Liver (tissue), 9 donors: ENCODE data around the gene LSM7. TPM values are rescaled to one million over a fixed set of nuclear protein-coding genes. Genes with fewer than 3 reads are reported as not detected.

Experiments used
- DNase-seq: peaks from one replicate; pipeline ENCODE4 v3.0.0-alpha.2; 2017; ENCODE audit warnings: low spot score
- H3K27ac ChIP-seq, 2 donors: one replicate each; pipeline ENCODE4 v1.7.0; 2013; ENCODE audit warnings: inconsistent platforms in 2 of 2, low read length in 2 of 2, control low read depth in 1 of 2, low read depth in 1 of 2, mild to moderate bottlenecking in 1 of 2
- H3K27me3 ChIP-seq, 4 donors: one replicate each; pipeline versions ENCODE4 v1.6.1 to v1.7.0; 2013; ENCODE audit warnings: low read length in 3 of 4, inconsistent platforms in 1 of 4, mild to moderate bottlenecking in 1 of 4, moderate library complexity in 1 of 4; ENCODE audit not compliant: control insufficient read depth in 4 of 4, insufficient read depth in 4 of 4
- H3K36me3 ChIP-seq, 4 donors: one replicate each; pipeline versions ENCODE4 v1.6.1 to v1.7.0; 2013; ENCODE audit warnings: low read length in 3 of 4, mild to moderate bottlenecking in 3 of 4, low read depth in 1 of 4, moderate library complexity in 1 of 4; ENCODE audit not compliant: control insufficient read depth in 4 of 4, insufficient read depth in 3 of 4
- H3K4me1 ChIP-seq, 4 donors: one replicate each; pipeline versions ENCODE4 v1.6.1 to v1.7.0; 2013; ENCODE audit warnings: low read length in 3 of 4, mild to moderate bottlenecking in 3 of 4, moderate library complexity in 1 of 4; ENCODE audit not compliant: control insufficient read depth in 4 of 4, insufficient read depth in 4 of 4
- H3K4me3 ChIP-seq, 3 donors: one replicate each; pipeline versions ENCODE4 v1.6.1 to v1.7.0; 2013; ENCODE audit warnings: low read length in 3 of 3, control low read depth in 1 of 3, low read depth in 1 of 3, mild to moderate bottlenecking in 1 of 3
- H3K9ac ChIP-seq, 2 donors: one replicate each; pipeline ENCODE4 v1.7.0; 2013; ENCODE audit warnings: low read length in 2 of 2, mild to moderate bottlenecking in 2 of 2, moderate library complexity in 2 of 2, control low read depth in 1 of 2, low read depth in 1 of 2
- H3K9me3 ChIP-seq, 4 donors: one replicate each; pipeline versions ENCODE4 v1.6.1 to v1.7.0; 2013; ENCODE audit warnings: low read length in 3 of 4; ENCODE audit not compliant: control insufficient read depth in 4 of 4
- EGR1 ChIP-seq, 2 donors: IDR thresholded peaks; 2 replicates each; pipeline ENCODE4 v1.6.1; 2016 to 2018; ENCODE audit warnings: antibody characterized with exemption in 2 of 2, low read depth in 2 of 2
- FOXA2 ChIP-seq: IDR thresholded peaks from 2 replicates; pipeline ENCODE4 v1.6.1; 2016; ENCODE audit warnings: antibody characterized with exemption
- GABPA ChIP-seq, 2 donors: IDR thresholded peaks in 1 of 2; conservative IDR thresholded peaks in 1 of 2; 2 replicates each; pipeline ENCODE4 v1.6.1; 2016; ENCODE audit warnings: antibody characterized with exemption in 2 of 2, mild to moderate bottlenecking in 1 of 2, moderate library complexity in 1 of 2
- HNF4A ChIP-seq, 2 donors: conservative IDR thresholded peaks; 2 replicates each; pipeline ENCODE4 v1.6.1; 2016; ENCODE audit warnings: antibody characterized with exemption in 2 of 2, mild to moderate bottlenecking in 2 of 2
- HNF4G ChIP-seq: IDR thresholded peaks from 2 replicates; pipeline ENCODE4 v1.6.1; 2016; ENCODE audit warnings: antibody characterized with exemption
- JUND ChIP-seq, 2 donors: IDR thresholded peaks; 2 replicates each; pipeline ENCODE4 v1.6.1; 2016; ENCODE audit warnings: antibody characterized with exemption in 2 of 2
- NR2F2 ChIP-seq: IDR thresholded peaks from 2 replicates; pipeline ENCODE4 v1.6.1; 2016; ENCODE audit warnings: antibody characterized with exemption
- RXRA ChIP-seq, 2 donors: IDR thresholded peaks; 2 replicates each; pipeline ENCODE4 v1.6.1; 2017 to 2018; ENCODE audit warnings: antibody characterized with exemption in 2 of 2, mild to moderate bottlenecking in 1 of 2
- SP1 ChIP-seq: IDR thresholded peaks from 2 replicates; pipeline ENCODE4 v1.6.1; 2018; ENCODE audit warnings: antibody characterized with exemption, mild to moderate bottlenecking
- TAF1 ChIP-seq: conservative IDR thresholded peaks from 2 replicates; pipeline ENCODE4 v1.6.1; 2016; ENCODE audit warnings: antibody characterized with exemption, mild to moderate bottlenecking
- YY1 ChIP-seq: IDR thresholded peaks from 2 replicates; pipeline ENCODE4 v1.6.1; 2016; ENCODE audit warnings: antibody characterized with exemption, mild to moderate bottlenecking
- whole genome bisulfite sequencing: extraction: QIAGEN DNeasy Blood & Tissue Kit; methylation state at CpG from one replicate; pipeline ENCODE4 v1.1.7; 2013; 5-methylcytosine and 5-hydroxymethylcytosine counted together
- polyA plus RNA-seq, 2 donors: library from polyadenylated mRNA; stranded (reverse) in 1 of 2; unstranded in 1 of 2; fragments of 200-250 nt in 1 of 2; fragments of >200 nt in 1 of 2; fragmentation: Nextera tagmentation in 1 of 2; extraction: Ambion mirVana in 1 of 2; gene quantifications; one replicate each; pipeline versions ENCODE4 v1.2.1 to v1.2.3, GENCODE V29; 2013 to 2015
- total RNA-seq, 2 donors: library from RNA; depleted of rRNA; stranded (reverse); fragments of >200 nt; gene quantifications; one replicate each; pipeline ENCODE4 v1.2.3, GENCODE V29; 2014
- TF ChIP-seq, protein P1 (sequence below): IDR thresholded peaks from 2 replicates; pipeline ENCODE4 v1.6.1; 2016; ENCODE audit warnings: antibody characterized with exemption, mild to moderate bottlenecking
- TF ChIP-seq, protein P2 (sequence below): IDR thresholded peaks from 2 replicates; pipeline ENCODE4 v1.6.1; 2016; ENCODE audit warnings: antibody characterized with exemption
- TF ChIP-seq, protein P3 (sequence below): IDR thresholded peaks from 2 replicates; pipeline ENCODE4 v1.6.1; 2016; ENCODE audit warnings: antibody characterized with exemption
- TF ChIP-seq, protein P4 (sequence below): IDR thresholded peaks from 2 replicates; pipeline ENCODE4 v1.6.1; 2016; ENCODE audit warnings: antibody characterized with exemption
- donor health status: healthy.
- donor health status: healthy.
- donor health status: healthy.
- donor health status: healthy.
- donor health status: healthy.

Gene LSM7
- total and polyA plus RNA-seq, 4 donors, result 23.6 to 59.9 (median 38.5) TPM

DNA sequence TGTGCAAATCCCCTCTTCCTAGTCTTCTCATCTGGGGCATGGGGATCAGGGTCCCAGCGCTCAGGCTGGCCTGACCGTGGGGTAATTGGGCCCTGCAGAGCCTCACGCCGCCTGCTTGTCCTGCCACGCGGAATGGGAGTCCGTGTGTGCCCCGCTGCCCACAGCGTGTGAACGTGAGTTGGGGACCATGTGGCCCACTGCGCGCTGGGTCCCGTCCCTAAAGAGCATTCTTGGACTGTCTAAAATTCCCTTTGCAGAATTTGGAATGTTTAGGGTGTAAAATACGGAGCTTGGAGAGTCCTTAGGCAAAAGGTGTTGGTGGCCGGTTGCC lies 34.5 kb upstream of the LSM7 start (continued):
- TF ChIP-seq, protein P1, sequence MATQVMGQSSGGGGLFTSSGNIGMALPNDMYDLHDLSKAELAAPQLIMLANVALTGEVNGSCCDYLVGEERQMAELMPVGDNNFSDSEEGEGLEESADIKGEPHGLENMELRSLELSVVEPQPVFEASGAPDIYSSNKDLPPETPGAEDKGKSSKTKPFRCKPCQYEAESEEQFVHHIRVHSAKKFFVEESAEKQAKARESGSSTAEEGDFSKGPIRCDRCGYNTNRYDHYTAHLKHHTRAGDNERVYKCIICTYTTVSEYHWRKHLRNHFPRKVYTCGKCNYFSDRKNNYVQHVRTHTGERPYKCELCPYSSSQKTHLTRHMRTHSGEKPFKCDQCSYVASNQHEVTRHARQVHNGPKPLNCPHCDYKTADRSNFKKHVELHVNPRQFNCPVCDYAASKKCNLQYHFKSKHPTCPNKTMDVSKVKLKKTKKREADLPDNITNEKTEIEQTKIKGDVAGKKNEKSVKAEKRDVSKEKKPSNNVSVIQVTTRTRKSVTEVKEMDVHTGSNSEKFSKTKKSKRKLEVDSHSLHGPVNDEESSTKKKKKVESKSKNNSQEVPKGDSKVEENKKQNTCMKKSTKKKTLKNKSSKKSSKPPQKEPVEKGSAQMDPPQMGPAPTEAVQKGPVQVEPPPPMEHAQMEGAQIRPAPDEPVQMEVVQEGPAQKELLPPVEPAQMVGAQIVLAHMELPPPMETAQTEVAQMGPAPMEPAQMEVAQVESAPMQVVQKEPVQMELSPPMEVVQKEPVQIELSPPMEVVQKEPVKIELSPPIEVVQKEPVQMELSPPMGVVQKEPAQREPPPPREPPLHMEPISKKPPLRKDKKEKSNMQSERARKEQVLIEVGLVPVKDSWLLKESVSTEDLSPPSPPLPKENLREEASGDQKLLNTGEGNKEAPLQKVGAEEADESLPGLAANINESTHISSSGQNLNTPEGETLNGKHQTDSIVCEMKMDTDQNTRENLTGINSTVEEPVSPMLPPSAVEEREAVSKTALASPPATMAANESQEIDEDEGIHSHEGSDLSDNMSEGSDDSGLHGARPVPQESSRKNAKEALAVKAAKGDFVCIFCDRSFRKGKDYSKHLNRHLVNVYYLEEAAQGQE, result no peak
- no peak for TF ChIP-seq GABPA (IDR thresholded peaks at IDR 0.05 in 1 of 2, conservative IDR thresholded peaks at IDR 0.05 in 1 of 2)
- TF ChIP-seq RXRA (IDR thresholded peaks at IDR 0.05), result no peak

DNA sequence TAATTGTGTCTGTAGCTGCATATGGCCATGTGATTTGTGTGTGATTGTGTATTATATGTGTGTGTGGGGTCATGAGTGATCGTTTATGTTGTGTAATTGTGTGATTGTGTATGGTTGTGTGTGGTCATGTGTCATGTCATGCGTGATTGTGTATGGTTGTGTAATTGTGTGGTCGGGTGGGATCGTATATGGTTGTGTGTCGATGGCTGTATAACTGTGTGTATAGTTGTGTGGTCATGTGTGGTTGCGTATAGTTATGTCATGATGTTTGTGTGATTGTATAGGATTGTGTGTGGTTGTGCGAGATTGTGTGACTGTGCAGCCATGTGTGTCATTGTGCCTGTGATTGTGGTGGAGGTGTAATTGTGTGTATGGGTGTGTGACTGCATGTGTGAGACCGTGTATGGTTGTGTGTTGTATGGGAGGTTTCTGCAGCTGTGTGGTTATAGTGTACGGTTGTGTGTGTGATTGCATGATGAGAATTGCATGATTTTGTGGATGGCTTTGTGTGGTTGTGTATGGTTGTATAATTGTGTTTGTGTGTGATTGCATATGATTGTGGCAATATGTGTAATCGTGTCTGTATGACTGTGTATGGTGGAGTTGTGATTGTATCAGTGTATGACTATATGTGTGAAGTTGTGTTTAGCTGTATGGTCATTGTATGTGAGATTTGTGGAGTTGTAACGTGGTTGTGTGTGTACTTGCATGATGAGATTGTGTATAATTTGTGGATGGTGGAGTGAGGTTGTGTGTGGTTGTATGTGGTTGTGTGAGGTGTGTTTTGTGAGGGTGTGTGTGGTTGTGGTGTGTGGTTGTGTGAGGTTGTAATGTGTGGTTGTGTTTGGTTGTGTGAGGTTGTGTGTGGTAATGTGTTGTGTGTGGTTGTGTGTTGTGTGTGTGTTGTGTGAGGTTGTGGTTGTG lies 33.9 kb upstream of the LSM7 start:
- 88% methylated on average over 11 of the region's 11 CpGs for WGBS
- H3K9ac ChIP-seq, result no peak overlapping the region
- H3K4me1 ChIP-seq, result no peaks in the 10 kb centered on the region
- no peaks in the 10 kb centered on the region for H3K36me3 ChIP-seq
- no peak overlapping the region for H3K4me3 ChIP-seq
- no peak for DNase-seq
- TF ChIP-seq, protein P2, sequence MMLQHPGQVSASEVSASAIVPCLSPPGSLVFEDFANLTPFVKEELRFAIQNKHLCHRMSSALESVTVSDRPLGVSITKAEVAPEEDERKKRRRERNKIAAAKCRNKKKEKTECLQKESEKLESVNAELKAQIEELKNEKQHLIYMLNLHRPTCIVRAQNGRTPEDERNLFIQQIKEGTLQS, result no peak
- TF ChIP-seq HNF4A (conservative IDR thresholded peaks at IDR 0.05) (no peak), NR2F2 (no peak), RXRA (IDR thresholded peaks at IDR 0.05) (no peak), EGR1 (IDR thresholded peaks at IDR 0.05; ENCODE audit: low read depth in 2 of 2) (no peak), JUND (IDR thresholded peaks at IDR 0.05) (no peak), SP1 (no peak), FOXA2 (no peak), HNF4G (no peak), TAF1 (no peak), YY1 (no peak)
- TF ChIP-seq, protein P3, sequence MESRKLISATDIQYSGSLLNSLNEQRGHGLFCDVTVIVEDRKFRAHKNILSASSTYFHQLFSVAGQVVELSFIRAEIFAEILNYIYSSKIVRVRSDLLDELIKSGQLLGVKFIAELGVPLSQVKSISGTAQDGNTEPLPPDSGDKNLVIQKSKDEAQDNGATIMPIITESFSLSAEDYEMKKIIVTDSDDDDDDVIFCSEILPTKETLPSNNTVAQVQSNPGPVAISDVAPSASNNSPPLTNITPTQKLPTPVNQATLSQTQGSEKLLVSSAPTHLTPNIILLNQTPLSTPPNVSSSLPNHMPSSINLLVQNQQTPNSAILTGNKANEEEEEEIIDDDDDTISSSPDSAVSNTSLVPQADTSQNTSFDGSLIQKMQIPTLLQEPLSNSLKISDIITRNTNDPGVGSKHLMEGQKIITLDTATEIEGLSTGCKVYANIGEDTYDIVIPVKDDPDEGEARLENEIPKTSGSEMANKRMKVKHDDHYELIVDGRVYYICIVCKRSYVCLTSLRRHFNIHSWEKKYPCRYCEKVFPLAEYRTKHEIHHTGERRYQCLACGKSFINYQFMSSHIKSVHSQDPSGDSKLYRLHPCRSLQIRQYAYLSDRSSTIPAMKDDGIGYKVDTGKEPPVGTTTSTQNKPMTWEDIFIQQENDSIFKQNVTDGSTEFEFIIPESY, result no peak
- TF ChIP-seq, protein P1, result no peak
- TF ChIP-seq, protein P4, sequence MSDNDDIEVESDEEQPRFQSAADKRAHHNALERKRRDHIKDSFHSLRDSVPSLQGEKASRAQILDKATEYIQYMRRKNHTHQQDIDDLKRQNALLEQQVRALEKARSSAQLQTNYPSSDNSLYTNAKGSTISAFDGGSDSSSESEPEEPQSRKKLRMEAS, result no peak
- H3K27me3 ChIP-seq, result peaks cover 0 to 10% (median 0%) of the 10 kb centered on the region in 4 donors
- no peaks in the 10 kb centered on the region for H3K9me3 ChIP-seq
- H3K27ac ChIP-seq, result no peak overlapping the region
